H9 (cell line): ENCODE results near the gene WSB2. TPM values are rescaled to one million over a fixed set of nuclear protein-coding genes. Genes with fewer than 3 reads are reported as not detected.

Source experiments
- DNase-seq: peaks from one replicate; pipeline ENCODE4 v3.0.0-alpha.2; 2017
- H2AFZ ChIP-seq: one replicate; pipeline ENCODE4 v1.6.1; 2013; ENCODE audit warnings: mild to moderate bottlenecking, low read length, control low read depth, moderate library complexity
- H2AK5ac ChIP-seq: 2 replicates; pipeline ENCODE4 v1.6.1; 2013; ENCODE audit warnings: low read length, control low read depth, mixed read lengths; ENCODE audit not compliant: insufficient read length
- H2BK120ac ChIP-seq: one replicate; pipeline ENCODE4 v1.6.1; 2013; ENCODE audit warnings: low read depth, mild to moderate bottlenecking, low read length, control low read depth, inconsistent platforms; ENCODE audit not compliant: poor library complexity, severe bottlenecking
- H2BK12ac ChIP-seq: 2 replicates; pipeline ENCODE4 v1.6.1; 2013; ENCODE audit warnings: low read length, control low read depth, mixed read lengths, low read depth; ENCODE audit not compliant: insufficient read length
- H2BK15ac ChIP-seq: 2 replicates; pipeline ENCODE4 v1.6.1; 2013; ENCODE audit warnings: low read depth, low read length, control low read depth
- H2BK20ac ChIP-seq: one replicate; pipeline ENCODE4 v1.6.1; 2013; ENCODE audit warnings: low read depth, mild to moderate bottlenecking, low read length, control low read depth, inconsistent platforms; ENCODE audit not compliant: poor library complexity, severe bottlenecking
- H2BK5ac ChIP-seq: 2 replicates; pipeline ENCODE4 v1.6.1; 2013; ENCODE audit warnings: low read length, control low read depth, mixed read lengths; ENCODE audit not compliant: insufficient read length
- H3K14ac ChIP-seq: 2 replicates; pipeline ENCODE4 v1.6.1; 2013; ENCODE audit warnings: low read length, control low read depth; ENCODE audit not compliant: insufficient read depth
- H3K18ac ChIP-seq: 2 replicates; pipeline ENCODE4 v1.6.1; 2013; ENCODE audit warnings: low read depth, mild to moderate bottlenecking, mixed read lengths, low read length, control low read depth; ENCODE audit not compliant: insufficient read length
- H3K23ac ChIP-seq: 2 replicates; pipeline ENCODE4 v1.6.1; 2013; ENCODE audit warnings: low read length, control low read depth, mixed read lengths, low read depth; ENCODE audit not compliant: insufficient read length
- H3K23me2 ChIP-seq: 2 replicates; pipeline ENCODE4 v1.6.1; 2013; ENCODE audit warnings: low read depth, mild to moderate bottlenecking, mixed read lengths, low read length, control low read depth; ENCODE audit not compliant: insufficient read length, poor library complexity, severe bottlenecking
- H3K27ac ChIP-seq: 2 replicates; pipeline ENCODE4 v1.5.1; 2013; ENCODE audit warnings: low read length, control low read depth, mixed read lengths, low read depth; ENCODE audit not compliant: insufficient read length
- H3K27me3 ChIP-seq: 2 replicates; pipeline ENCODE4 v1.6.1; 2013; ENCODE audit warnings: low read length, control low read depth, inconsistent platforms; ENCODE audit not compliant: insufficient read depth
- H3K4ac ChIP-seq: 2 replicates; pipeline ENCODE4 v1.6.1; 2013; ENCODE audit warnings: low read depth, mild to moderate bottlenecking, control low read depth, inconsistent platforms, low read length, moderate library complexity
- H3K4me1 ChIP-seq: 2 replicates; pipeline ENCODE4 v1.6.1; 2013; ENCODE audit warnings: low read length, control low read depth, inconsistent platforms; ENCODE audit not compliant: insufficient read depth
- H3K4me2 ChIP-seq: 2 replicates; pipeline ENCODE4 v1.6.1; 2013; ENCODE audit warnings: low read length, control low read depth, mixed read lengths; ENCODE audit not compliant: insufficient read length, insufficient read depth
- H3K56ac ChIP-seq: 2 replicates; pipeline ENCODE4 v1.6.1; 2013; ENCODE audit warnings: low read depth, mild to moderate bottlenecking, mixed read lengths, low read length, control low read depth; ENCODE audit not compliant: insufficient read length
- H3K79me1 ChIP-seq: 2 replicates; pipeline ENCODE4 v1.6.1; 2013; ENCODE audit warnings: low read depth, mild to moderate bottlenecking, moderate library complexity, low read length, control low read depth, inconsistent platforms; ENCODE audit not compliant: insufficient read depth, poor library complexity, severe bottlenecking
- H3K79me2 ChIP-seq: 2 replicates; pipeline ENCODE4 v1.6.1; 2013; ENCODE audit warnings: low read length, control low read depth, inconsistent platforms; ENCODE audit not compliant: insufficient read depth
- H3K9ac ChIP-seq: 2 replicates; pipeline ENCODE4 v1.6.1; 2013; ENCODE audit warnings: low read length, control low read depth, mixed read lengths; ENCODE audit not compliant: insufficient read length; ENCODE audit errors: extremely low read depth
- H3K9me3 ChIP-seq: one replicate; pipeline ENCODE4 v1.6.1; 2013; ENCODE audit warnings: low read depth, low read length, inconsistent platforms; ENCODE audit not compliant: control insufficient read depth
- H3T11ph ChIP-seq: one replicate; pipeline ENCODE4 v1.6.1; 2013; ENCODE audit warnings: mild to moderate bottlenecking, low read length, control low read depth, inconsistent platforms
- H4K20me1 ChIP-seq: one replicate; pipeline ENCODE4 v1.6.1; 2013; ENCODE audit not compliant: control insufficient read depth, insufficient read length, insufficient read depth
- H4K5ac ChIP-seq: 2 replicates; pipeline ENCODE4 v1.6.1; 2013; ENCODE audit warnings: low read depth, mild to moderate bottlenecking, mixed read lengths, low read length, control low read depth; ENCODE audit not compliant: insufficient read length
- H4K8ac ChIP-seq: replicated peaks from 2 replicates; pipeline ENCODE4 v1.6.1; 2013; ENCODE audit warnings: low read length, control low read depth, mixed read lengths, low read depth; ENCODE audit not compliant: insufficient read length
- H4K91ac ChIP-seq: 2 replicates; pipeline ENCODE4 v1.6.1; 2013; ENCODE audit warnings: low read depth, mild to moderate bottlenecking, moderate library complexity, mixed read lengths, low read length, control low read depth; ENCODE audit not compliant: insufficient read length
- H3K27ac Mint-ChIP-seq, 3 experiments: 2 replicates in 2 of 3; 3 replicates in 1 of 3; pipeline ENCODE4 v1.8.0; 2020 to 2021; ENCODE audit warnings: mixed read lengths in 3 of 3, mild to moderate bottlenecking in 1 of 3, moderate library complexity in 1 of 3
- H3K27me3 Mint-ChIP-seq: 2 replicates; pipeline ENCODE4 v1.8.0; 2021; ENCODE audit warnings: low read depth, mild to moderate bottlenecking, moderate library complexity, mixed read lengths
- H3K36me3 Mint-ChIP-seq, 3 experiments: 2 replicates in 2 of 3; 3 replicates in 1 of 3; pipeline ENCODE4 v1.8.0; 2020 to 2021; ENCODE audit warnings: low read depth in 3 of 3, mixed read lengths in 3 of 3; ENCODE audit not compliant: insufficient read depth in 1 of 3
- H3K4me1 Mint-ChIP-seq, 2 experiments: 2 replicates each; pipeline ENCODE4 v1.8.0; 2020; ENCODE audit warnings: mixed read lengths in 2 of 2
- H3K4me3 Mint-ChIP-seq, 2 experiments: 2 replicates in 1 of 2; 3 replicates in 1 of 2; pipeline ENCODE4 v1.8.0; 2020 to 2021; ENCODE audit warnings: mild to moderate bottlenecking in 2 of 2, mixed read lengths in 2 of 2, moderate library complexity in 1 of 2
- H3K9me3 Mint-ChIP-seq, 2 experiments: 2 replicates in 1 of 2; 3 replicates in 1 of 2; pipeline ENCODE4 v1.8.0; 2020; ENCODE audit warnings: mild to moderate bottlenecking in 2 of 2, mixed read lengths in 2 of 2, moderate library complexity in 1 of 2
- CTCF ChIP-seq: fragments of 200-600 bp; sonication (generic); conservative IDR thresholded peaks from 3 replicates; pipeline ENCODE4 v1.8.0; 2021; ENCODE audit warnings: antibody characterized with exemption, mild to moderate bottlenecking
- WGBS: extraction: QIAGEN DNeasy Blood & Tissue Kit; methylation state at CpG from one replicate; pipeline ENCODE4 v1.1.7; 2013; ENCODE audit warnings: missing lambda C conversion rate, low lambda C conversion rate, mixed read lengths; ENCODE audit not compliant: insufficient read length; ENCODE audit errors: extremely low coverage; 5-methylcytosine and 5-hydroxymethylcytosine counted together
- total RNA-seq: library from RNA; stranded (reverse); gene quantifications from 2 replicates; pipeline ENCODE4 v1.2.1, GENCODE V29; 2021

WSB2 gene
- total RNA-seq, 1 experiment from 2014 or later = 58.6 TPM

- no peak overlapping the region for H2BK20ac ChIP-seq
- H3K56ac ChIP-seq = no peak overlapping the region
- H3K14ac ChIP-seq = no peak overlapping the region
- Mint-ChIP-seq H3K4me3 (no peak overlapping the region), H3K27ac (no peak overlapping the region), H3K27me3 (no peaks in the 10 kb centered on the region), H3K36me3 (peaks cover 40 to 85% (median 58%) of the 10 kb centered on the region in 3 experiments), H3K9me3 (no peaks in the 10 kb centered on the region), H3K4me1 (no peaks in the 10 kb centered on the region)
- H3K9me3 ChIP-seq = no peaks in the 10 kb centered on the region
- H2BK15ac ChIP-seq = no peak overlapping the region
- TF ChIP-seq CTCF = no peak
- no peak overlapping the region for H2BK5ac ChIP-seq
- WGBS = no CpG with 5 or more reads among the region's 2 CpGs
- H3K4me1 ChIP-seq = no peaks in the 10 kb centered on the region
- H4K5ac ChIP-seq = no peak overlapping the region
- no peak overlapping the region for H2AK5ac ChIP-seq
- no peak overlapping the region for H4K8ac ChIP-seq
- H2BK120ac ChIP-seq = no peak overlapping the region
- H4K20me1 ChIP-seq = no peaks in the 10 kb centered on the region
- H2AFZ ChIP-seq = no peak overlapping the region
- H3K4me2 ChIP-seq = no peak overlapping the region
- no peak overlapping the region for H3K18ac ChIP-seq
- no peaks in the 10 kb centered on the region for H3K79me2 ChIP-seq
- no peak overlapping the region for H3T11ph ChIP-seq
- DNase-seq = no peak
- H3K27me3 ChIP-seq = no peaks in the 10 kb centered on the region
- H3K23ac ChIP-seq = no peak overlapping the region
- H2BK12ac ChIP-seq = no peak overlapping the region
- H3K4ac ChIP-seq = no peak overlapping the region
- no peak overlapping the region for H4K91ac ChIP-seq
- no peak overlapping the region for H3K27ac ChIP-seq
- no peak overlapping the region for H3K9ac ChIP-seq
- H3K23me2 ChIP-seq = no peaks in the 10 kb centered on the region
- no peaks in the 10 kb centered on the region for H3K79me1 ChIP-seq
Observed at GRCh38 chr12:118044075-118044474, 16.9 kb downstream of the WSB2 start.
